Measurements from ENCODE around the gene PMAIP1. TPM values are rescaled to one million over a fixed set of nuclear protein-coding genes. Genes with fewer than 3 reads are reported as not detected.
A peak's percentile ranks its signal among the peaks of the same experiment; 100 is the strongest.
"Not testable (repeated sequence)": the region's sequence is repeated elsewhere in the genome, so short reads cannot be mapped to it uniquely, and the experiment has no call there.

Gene PMAIP1
- total RNA-seq, 1 donor from 2014 or later, result 57.2 TPM

- H3K4me1 Mint-ChIP-seq (ENCODE audit: low read depth), result peaks cover 35% of the 10 kb centered on the region
- DNase-seq (ENCODE audit: low spot score), result no peak
- intact Hi-C loops (cut with micrococcal nuclease), result no loop called here
- H3K27ac Mint-ChIP-seq, result no peak overlapping the region
- H3K36me3 Mint-ChIP-seq (ENCODE audit: low read depth), result no peaks in the 10 kb centered on the region
- H3K9me3 Mint-ChIP-seq, result no peaks in the 10 kb centered on the region
- no peak overlapping the region for H3K4me3 Mint-ChIP-seq
- peaks cover 7% of the 10 kb centered on the region for H3K27me3 Mint-ChIP-seq (ENCODE audit: insufficient read depth)
Observed at GRCh38 chr18:59871711-59872362, 28.0 kb upstream of the PMAIP1 start.

- no peak overlapping the region for H3K4me3 Mint-ChIP-seq
Observed at GRCh38 chr18:59873641-59874040, 26.2 kb upstream of the PMAIP1 start.

GRCh38 chr18:59874166-59874565 lies 25.6 kb upstream of the PMAIP1 start:
- peaks cover 4% of the 10 kb centered on the region for H3K27me3 Mint-ChIP-seq (ENCODE audit: insufficient read depth)
- no peaks in the 10 kb centered on the region for H3K9me3 Mint-ChIP-seq
- intact Hi-C loops (cut with micrococcal nuclease), result no loop called here
- no peak overlapping the region for H3K4me3 Mint-ChIP-seq
- no peak for DNase-seq (ENCODE audit: low spot score)
- H3K36me3 Mint-ChIP-seq (ENCODE audit: low read depth), result no peaks in the 10 kb centered on the region
- no peak overlapping the region for H3K27ac Mint-ChIP-seq
- H3K4me1 Mint-ChIP-seq (ENCODE audit: low read depth), result peaks cover 41% of the 10 kb centered on the region

More at GRCh38 chr18:59873641-59874040, 26.2 kb upstream of the PMAIP1 start:
- no peak for DNase-seq (ENCODE audit: low spot score)
- peaks cover 38% of the 10 kb centered on the region for H3K4me1 Mint-ChIP-seq (ENCODE audit: low read depth)
- no peaks in the 10 kb centered on the region for H3K36me3 Mint-ChIP-seq (ENCODE audit: low read depth)
- peaks cover 4% of the 10 kb centered on the region for H3K27me3 Mint-ChIP-seq (ENCODE audit: insufficient read depth)
- intact Hi-C loops (cut with micrococcal nuclease), result no loop called here
- H3K27ac Mint-ChIP-seq, result no peak overlapping the region
- H3K9me3 Mint-ChIP-seq, result no peaks in the 10 kb centered on the region

DNA sequence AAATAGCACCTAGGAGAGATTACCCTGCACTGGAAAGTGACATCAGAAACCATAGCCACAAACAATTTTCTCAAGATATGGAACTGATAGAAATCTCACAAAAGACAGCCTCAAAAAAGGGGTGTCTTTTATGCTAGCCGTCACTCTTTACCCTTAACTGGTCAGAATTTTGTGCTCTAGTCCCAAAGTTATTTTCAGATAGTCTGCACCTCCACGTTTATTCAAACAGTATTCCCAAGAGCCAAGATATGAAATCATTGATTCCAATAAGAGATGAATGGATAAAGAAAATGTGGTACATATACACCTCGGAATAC lies 23.5 kb upstream of the PMAIP1 start:
- peaks cover 4% of the 10 kb centered on the region for H3K27me3 Mint-ChIP-seq (ENCODE audit: insufficient read depth)
- peak overlapping the region; percentile 67 for H3K27ac Mint-ChIP-seq
- intact Hi-C loops (cut with micrococcal nuclease), result loop anchor here (1.0 kb wide), 1 partner anchor 9 kb away; no protein-coding TSS in a partner anchor
- no peak overlapping the region for H3K4me3 Mint-ChIP-seq
- H3K4me1 Mint-ChIP-seq (ENCODE audit: low read depth), result peaks cover 41% of the 10 kb centered on the region
- H3K9me3 Mint-ChIP-seq, result no peaks in the 10 kb centered on the region
- no peaks in the 10 kb centered on the region for H3K36me3 Mint-ChIP-seq (ENCODE audit: low read depth)
- DNase-seq (ENCODE audit: low spot score), result no peak

DNA sequence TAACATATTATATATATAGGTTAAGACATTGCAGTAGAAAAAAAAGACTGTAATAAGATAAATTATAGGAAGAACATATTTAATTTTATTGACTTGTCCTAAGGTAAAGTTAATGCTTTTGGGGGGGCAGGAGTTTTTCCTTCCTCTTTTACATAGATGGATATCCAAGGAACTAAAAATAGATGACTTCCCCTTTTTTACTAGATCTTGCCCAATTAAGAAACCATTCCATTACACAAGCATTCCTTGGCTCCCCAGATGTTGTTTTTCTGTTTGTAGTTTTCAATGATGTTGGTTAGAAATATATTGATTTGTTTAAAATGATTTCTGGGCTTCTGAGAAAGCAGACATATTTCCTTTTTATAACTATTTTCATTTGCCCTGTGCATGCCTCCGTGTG lies 22.4 kb upstream of the PMAIP1 start:
- Mint-ChIP-seq H3K27ac (no peak overlapping the region), H3K9me3 (no peaks in the 10 kb centered on the region), H3K27me3 (ENCODE audit: insufficient read depth) (no peaks in the 10 kb centered on the region), H3K4me3 (no peak overlapping the region), H3K4me1 (ENCODE audit: low read depth) (peaks cover 45% of the 10 kb centered on the region), H3K36me3 (ENCODE audit: low read depth) (no peaks in the 10 kb centered on the region)
- intact Hi-C loops (cut with micrococcal nuclease), result no loop called here
- DNase-seq (ENCODE audit: low spot score), result no peak

- intact Hi-C loops (cut with micrococcal nuclease), result no loop called here
- Mint-ChIP-seq H3K4me1 (ENCODE audit: low read depth) (peaks cover 50% of the 10 kb centered on the region), H3K9me3 (no peaks in the 10 kb centered on the region), H3K4me3 (no peak overlapping the region), H3K36me3 (ENCODE audit: low read depth) (no peaks in the 10 kb centered on the region), H3K27me3 (ENCODE audit: insufficient read depth) (no peaks in the 10 kb centered on the region), H3K27ac (no peak overlapping the region)
- no peak for DNase-seq (ENCODE audit: low spot score)
Observed at GRCh38 chr18:59878644-59879043, 21.2 kb upstream of the PMAIP1 start.

- peak overlapping the region; percentile 90 for H3K27ac Mint-ChIP-seq
- intact Hi-C loops (cut with micrococcal nuclease), result loop anchor here (1.0 to 2.0 kb wide), 2 partner anchors 17 to 35 kb away; partner anchors contain the start of gene PMAIP1
- no peaks in the 10 kb centered on the region for H3K36me3 Mint-ChIP-seq (ENCODE audit: low read depth)
- DNase-seq (ENCODE audit: low spot score), result no peak
- peaks cover 54% of the 10 kb centered on the region for H3K4me1 Mint-ChIP-seq (ENCODE audit: low read depth)
- H3K9me3 Mint-ChIP-seq, result no peaks in the 10 kb centered on the region
- peak overlapping the region; percentile 29 for H3K4me3 Mint-ChIP-seq
- no peaks in the 10 kb centered on the region for H3K27me3 Mint-ChIP-seq (ENCODE audit: insufficient read depth)
Observed at GRCh38 chr18:59881728-59882656, 17.8 kb upstream of the PMAIP1 start.

DNA sequence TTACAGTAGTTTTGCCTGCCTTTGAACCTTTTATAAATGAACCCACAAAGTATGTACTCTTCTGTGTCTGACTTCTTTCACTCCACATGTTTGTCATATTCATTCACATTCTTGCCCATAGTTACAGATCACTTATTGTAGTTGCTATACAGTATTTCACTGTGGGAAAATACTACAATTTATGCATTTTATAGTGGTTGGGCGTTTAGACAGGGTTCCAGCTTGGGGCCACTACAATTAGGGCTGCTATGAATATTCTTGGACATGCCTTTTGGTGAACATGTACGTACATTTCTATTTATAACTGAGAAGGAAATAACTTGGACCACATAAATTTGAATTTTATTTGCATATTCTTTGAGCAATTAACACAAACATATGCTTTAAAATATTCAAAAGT lies 15.4 kb upstream of the PMAIP1 start:
- H3K9me3 Mint-ChIP-seq, result no peaks in the 10 kb centered on the region

DNA sequence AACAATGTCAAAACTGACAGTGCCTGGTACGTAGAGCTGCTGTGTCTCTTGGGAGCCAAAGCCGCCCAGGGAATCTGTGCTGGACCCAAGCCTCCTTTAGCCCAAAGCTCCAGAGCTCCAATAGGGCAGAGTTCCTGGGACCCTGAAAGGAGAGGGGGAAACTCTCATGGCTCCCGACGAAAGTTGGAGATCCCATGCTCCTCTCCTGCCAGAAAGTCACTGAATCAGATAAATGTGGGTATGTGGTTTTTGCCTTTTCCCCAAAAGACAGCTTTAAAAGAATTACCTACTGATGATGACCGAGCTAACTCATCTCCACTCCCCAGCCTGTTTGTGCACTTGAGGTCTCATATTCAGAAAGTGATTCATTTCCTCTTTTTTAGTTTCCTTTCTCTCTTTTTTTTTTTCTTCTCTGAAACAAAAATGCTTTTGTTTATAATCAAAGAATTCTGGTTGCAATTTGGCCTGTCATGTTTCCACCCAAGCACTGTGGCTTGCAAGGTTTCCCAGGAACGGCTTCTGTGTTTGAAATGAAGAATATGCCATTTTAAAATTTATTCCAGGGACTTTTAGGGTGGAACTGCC lies 14.1 kb upstream of the PMAIP1 start:
- H3K4me1 Mint-ChIP-seq (ENCODE audit: low read depth), result peaks cover 47% of the 10 kb centered on the region
- no peaks in the 10 kb centered on the region for H3K36me3 Mint-ChIP-seq (ENCODE audit: low read depth)
- peak overlapping the region; percentile 8 for H3K4me3 Mint-ChIP-seq
- no peaks in the 10 kb centered on the region for H3K9me3 Mint-ChIP-seq
- peak overlapping the region; percentile 72 for H3K27ac Mint-ChIP-seq
- DNase-seq (ENCODE audit: low spot score), result peak; percentile 38
- H3K27me3 Mint-ChIP-seq (ENCODE audit: insufficient read depth), result no peaks in the 10 kb centered on the region
- intact Hi-C loops (cut with micrococcal nuclease), result loop anchor here (1.0 to 5.0 kb wide), 6 partner anchors 9 to 1343 kb away; partner anchors contain the start of gene PMAIP1

More for the DNA sequence above, 15.4 kb upstream of the PMAIP1 start:
- Mint-ChIP-seq H3K4me1 (ENCODE audit: low read depth) (peaks cover 47% of the 10 kb centered on the region), H3K27ac (no peak overlapping the region), H3K4me3 (no peak overlapping the region), H3K27me3 (ENCODE audit: insufficient read depth) (no peaks in the 10 kb centered on the region), H3K36me3 (ENCODE audit: low read depth) (no peaks in the 10 kb centered on the region)
- intact Hi-C loops (cut with micrococcal nuclease), result no loop called here
- no peak for DNase-seq (ENCODE audit: low spot score)

DNA sequence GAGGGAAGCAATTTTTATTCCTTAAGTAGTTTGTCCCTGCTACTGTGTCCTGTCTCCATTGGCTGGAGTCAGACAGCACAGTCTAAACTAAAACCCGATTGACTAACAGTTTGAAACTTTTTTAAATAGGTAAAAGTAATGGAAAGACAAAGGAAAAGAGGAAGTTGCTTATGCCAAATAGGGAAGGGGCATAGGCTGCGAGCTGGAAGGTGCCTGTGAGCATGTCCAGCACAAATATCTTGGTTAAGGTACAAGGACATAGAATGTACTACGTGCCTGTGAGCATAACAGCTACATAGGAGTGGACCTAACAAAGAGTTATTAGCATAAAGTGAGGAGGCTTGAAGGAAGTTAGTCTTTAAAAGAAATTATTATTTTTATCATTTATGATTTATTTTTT lies 13.4 kb upstream of the PMAIP1 start:
- H3K4me1 Mint-ChIP-seq (ENCODE audit: low read depth), result peaks cover 52% of the 10 kb centered on the region
- not testable (repeated sequence) for H3K4me3 Mint-ChIP-seq; H3K9me3 Mint-ChIP-seq; H3K36me3 Mint-ChIP-seq (ENCODE audit: low read depth); H3K27me3 Mint-ChIP-seq (ENCODE audit: insufficient read depth); DNase-seq (ENCODE audit: low spot score)
- intact Hi-C loops (cut with micrococcal nuclease), result loop anchor here (1.0 to 5.0 kb wide), 3 partner anchors 13 to 1344 kb away; partner anchors contain the start of gene PMAIP1
- peak overlapping the region; percentile 54 for H3K27ac Mint-ChIP-seq

- Mint-ChIP-seq H3K27ac (no peak overlapping the region), H3K4me3 (no peak overlapping the region), H3K4me1 (ENCODE audit: low read depth) (peaks cover 6% of the 10 kb centered on the region), H3K9me3 (no peaks in the 10 kb centered on the region), H3K27me3 (ENCODE audit: insufficient read depth) (no peaks in the 10 kb centered on the region), H3K36me3 (ENCODE audit: low read depth) (no peaks in the 10 kb centered on the region)
- intact Hi-C loops (cut with micrococcal nuclease), result no loop called here
- DNase-seq (ENCODE audit: low spot score), result no peak
Observed at GRCh38 chr18:59892123-59892522, 7.7 kb upstream of the PMAIP1 start.

DNA sequence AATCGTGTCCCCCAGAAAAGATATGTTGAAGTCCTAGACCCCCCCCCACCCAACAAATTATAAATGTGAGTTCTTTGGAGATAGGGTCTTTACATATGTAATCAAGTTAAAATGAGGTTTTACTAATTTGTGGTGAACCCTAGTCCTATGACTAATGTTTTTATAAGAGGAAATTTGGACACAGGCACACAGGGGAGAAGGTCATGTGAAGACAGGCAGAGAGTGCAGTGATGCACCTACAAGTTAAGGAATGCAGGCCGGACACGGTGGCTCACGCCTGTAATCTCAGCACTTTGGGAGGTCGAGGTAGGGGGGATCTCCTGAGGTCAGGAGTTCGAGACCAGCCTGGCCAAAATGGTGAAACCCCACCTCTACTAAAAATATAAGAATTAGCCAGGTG lies 5.8 kb upstream of the PMAIP1 start:
- Mint-ChIP-seq H3K27ac (no peak overlapping the region), H3K4me1 (ENCODE audit: low read depth) (peaks cover 9% of the 10 kb centered on the region), H3K4me3 (no peak overlapping the region), H3K9me3 (no peaks in the 10 kb centered on the region), H3K27me3 (ENCODE audit: insufficient read depth) (no peaks in the 10 kb centered on the region), H3K36me3 (ENCODE audit: low read depth) (peaks cover 4% of the 10 kb centered on the region)
- intact Hi-C loops (cut with micrococcal nuclease), result no loop called here
- DNase-seq (ENCODE audit: low spot score), result no peak

Data from activated T-helper 1 cell treated with anti-CD3 and anti-CD28 coated beads, Interleukin-12 subunit alpha, Interleukin-12 subunit beta, Interleukin-2, Interleukin-4 antibody, amounts not matched to agents 30 ng/mL and 10 ng/mL and 1 ng/mL, durations not matched to agents 14 hours and 24 hours and 36 hours (primary cell).